Spleen (tissue), 11 donors: ENCODE results near the gene CXorf65. TPM values are rescaled to one million over a fixed set of nuclear protein-coding genes. Genes with fewer than 3 reads are reported as not detected.
A peak's percentile ranks its signal among the peaks of the same experiment; 100 is the strongest.

ENCODE experiments used
- DNase-seq: peaks from one replicate; pipeline ENCODE4 v3.0.0-alpha.2; 2020
- H3K27ac ChIP-seq, 8 donors: fragments of 200-600 bp; sonication (generic) in 7 of 8; 1 replicate in 4 of 8; 2 replicates in 4 of 8; pipeline versions ENCODE4 v1.5.0 to v1.8.0; 2016 to 2021; ENCODE audit warnings: inconsistent platforms in 4 of 8, mild to moderate bottlenecking in 4 of 8, moderate library complexity in 1 of 8
- H3K27me3 ChIP-seq, 7 donors: fragments of 200-600 bp; sonication (generic) in 6 of 7; replicated peaks in 1 of 7; 1 replicate in 4 of 7; 2 replicates in 3 of 7; pipeline versions ENCODE4 v1.5.0 to v1.8.0; 2016 to 2021; ENCODE audit warnings: inconsistent platforms in 3 of 7, mild to moderate bottlenecking in 1 of 7
- H3K36me3 ChIP-seq, 6 donors: fragments of 200-600 bp; sonication (generic) in 5 of 6; 1 replicate in 4 of 6; 2 replicates in 2 of 6; pipeline versions ENCODE4 v1.5.0 to v1.8.0; 2016 to 2021; ENCODE audit warnings: inconsistent platforms in 2 of 6
- H3K4me1 ChIP-seq, 6 donors: fragments of 200-600 bp; sonication (generic) in 5 of 6; 1 replicate in 3 of 6; 2 replicates in 3 of 6; pipeline versions ENCODE4 v1.5.0 to v1.8.0; 2016 to 2021; ENCODE audit warnings: inconsistent platforms in 3 of 6
- H3K4me3 ChIP-seq, 8 donors: fragments of 200-600 bp; sonication (generic) in 7 of 8; 1 replicate in 4 of 8; 2 replicates in 4 of 8; pipeline versions ENCODE4 v1.5.0 to v1.8.0; 2016 to 2021; ENCODE audit warnings: inconsistent platforms in 4 of 8, mild to moderate bottlenecking in 4 of 8, moderate library complexity in 2 of 8
- H3K9me3 ChIP-seq, 8 donors: fragments of 200-600 bp; sonication (generic) in 7 of 8; 1 replicate in 4 of 8; 2 replicates in 4 of 8; pipeline versions ENCODE4 v1.5.0 to v1.8.0; 2016 to 2021; ENCODE audit warnings: inconsistent platforms in 4 of 8
- POLR2A ChIP-seq, 3 donors: fragments of 450-650 bp; IDR thresholded peaks; one replicate each; pipeline ENCODE4 v1.5.1; 2017; ENCODE audit warnings: antibody characterized with exemption in 3 of 3, mild to moderate bottlenecking in 1 of 3
- POLR2AphosphoS5 ChIP-seq, 3 donors: sonication (generic); formaldehyde crosslinking; IDR thresholded peaks; one replicate each; pipeline ENCODE4 v1.5.1; 2017; ENCODE audit warnings: antibody characterized with exemption in 3 of 3
- WGBS, 5 donors: extraction: QIAGEN DNeasy Blood & Tissue Kit in 3 of 5; methylation state at CpG; one replicate each; pipeline versions ENCODE4 v1.1.5 to v1.1.7; 2013 to 2018; 5-methylcytosine and 5-hydroxymethylcytosine counted together
- intact Hi-C: fragments of 100-400 bp; cut with DNase I; formaldehyde crosslinking; loops from one replicate; pipeline ENCODE4 v1.15.0; 2023; ENCODE audit warnings: low total_unique reads
- polyA plus RNA-seq, 3 donors: library from polyadenylated mRNA; stranded (reverse); fragments of 200-250 nt; gene quantifications; one replicate each; pipeline ENCODE4 v1.2.1, GENCODE V29; 2013
- total RNA-seq, 7 donors: library from RNA; depleted of rRNA in 3 of 7; stranded (reverse); fragments of >200 nt in 3 of 7; fragmentation: NEBNext Ultra II Directional in 4 of 7; extraction: Animal tissue kit (Norgen Biotek cat#: 25700) in 4 of 7; gene quantifications; one replicate each; pipeline versions ENCODE4 v1.1.0 to v1.2.1, GENCODE V29; 2016 to 2021
- TF ChIP-seq, protein P1 (sequence below), 11 experiments: fragments of 200-600 bp in 7 of 11; fragments of 450-650 bp in 4 of 11; sonication (generic) in 4 of 11; IDR thresholded peaks in 8 of 11; conservative IDR thresholded peaks in 3 of 11; 1 replicate in 7 of 11; 2 replicates in 4 of 11; pipeline versions ENCODE4 v1.4.0 to v1.8.0; 2016 to 2021; ENCODE audit warnings: antibody characterized with exemption in 11 of 11, inconsistent platforms in 4 of 11, mild to moderate bottlenecking in 1 of 11
- donor health status: healthy with polysubstance abuse.
- donor health status: DM: no; HTN: no; CAD: no; lungs with moderate emphysema.
- donor health status: DM: no; HTN: no; CAD: no.
- donor health status: Bipolar disorder and iron deficiency.
- donor health status: healthy.
- donor health status: DM: no; HTN: no; CAD: no.
- donor health status: DM: yes; HTN: yes; CAD: no.

The CXorf65 gene
- total and polyA plus RNA-seq, 10 donors: 1.7 to 27.2 (median 7.1) TPM

- TF ChIP-seq POLR2A (IDR thresholded peaks at IDR 0.05): no peak
- TF ChIP-seq, protein P1, sequence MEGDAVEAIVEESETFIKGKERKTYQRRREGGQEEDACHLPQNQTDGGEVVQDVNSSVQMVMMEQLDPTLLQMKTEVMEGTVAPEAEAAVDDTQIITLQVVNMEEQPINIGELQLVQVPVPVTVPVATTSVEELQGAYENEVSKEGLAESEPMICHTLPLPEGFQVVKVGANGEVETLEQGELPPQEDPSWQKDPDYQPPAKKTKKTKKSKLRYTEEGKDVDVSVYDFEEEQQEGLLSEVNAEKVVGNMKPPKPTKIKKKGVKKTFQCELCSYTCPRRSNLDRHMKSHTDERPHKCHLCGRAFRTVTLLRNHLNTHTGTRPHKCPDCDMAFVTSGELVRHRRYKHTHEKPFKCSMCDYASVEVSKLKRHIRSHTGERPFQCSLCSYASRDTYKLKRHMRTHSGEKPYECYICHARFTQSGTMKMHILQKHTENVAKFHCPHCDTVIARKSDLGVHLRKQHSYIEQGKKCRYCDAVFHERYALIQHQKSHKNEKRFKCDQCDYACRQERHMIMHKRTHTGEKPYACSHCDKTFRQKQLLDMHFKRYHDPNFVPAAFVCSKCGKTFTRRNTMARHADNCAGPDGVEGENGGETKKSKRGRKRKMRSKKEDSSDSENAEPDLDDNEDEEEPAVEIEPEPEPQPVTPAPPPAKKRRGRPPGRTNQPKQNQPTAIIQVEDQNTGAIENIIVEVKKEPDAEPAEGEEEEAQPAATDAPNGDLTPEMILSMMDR (IDR thresholded peaks at IDR 0.05 in 8 of 11, conservative IDR thresholded peaks at IDR 0.05 in 3 of 11): no peak
- no peak for TF ChIP-seq POLR2AphosphoS5 (IDR thresholded peaks at IDR 0.05)
- Histone ChIP-seq H3K27ac (peak overlapping the region; percentile 20 to 89 (median 78)), H3K27me3 (peaks cover 0 to 3% (median 0%) of the 10 kb centered on the region in 7 donors), H3K4me3 (no peak overlapping the region), H3K4me1 (peaks cover 18 to 95% (median 61%) of the 10 kb centered on the region in 6 donors), H3K36me3 (peaks cover 0 to 12% (median 0%) of the 10 kb centered on the region in 6 donors), H3K9me3 (no peaks in the 10 kb centered on the region)
- 48 to 81% (median 74%) methylated on average over 2 to 3 of the region's 3 CpGs for WGBS, 5 donors
- intact Hi-C loops: no loop called here
- DNase-seq: peak; percentile 27
Measured at GRCh38 chrX:71102292-71102691, 4.2 kb downstream of the CXorf65 start.

DNA sequence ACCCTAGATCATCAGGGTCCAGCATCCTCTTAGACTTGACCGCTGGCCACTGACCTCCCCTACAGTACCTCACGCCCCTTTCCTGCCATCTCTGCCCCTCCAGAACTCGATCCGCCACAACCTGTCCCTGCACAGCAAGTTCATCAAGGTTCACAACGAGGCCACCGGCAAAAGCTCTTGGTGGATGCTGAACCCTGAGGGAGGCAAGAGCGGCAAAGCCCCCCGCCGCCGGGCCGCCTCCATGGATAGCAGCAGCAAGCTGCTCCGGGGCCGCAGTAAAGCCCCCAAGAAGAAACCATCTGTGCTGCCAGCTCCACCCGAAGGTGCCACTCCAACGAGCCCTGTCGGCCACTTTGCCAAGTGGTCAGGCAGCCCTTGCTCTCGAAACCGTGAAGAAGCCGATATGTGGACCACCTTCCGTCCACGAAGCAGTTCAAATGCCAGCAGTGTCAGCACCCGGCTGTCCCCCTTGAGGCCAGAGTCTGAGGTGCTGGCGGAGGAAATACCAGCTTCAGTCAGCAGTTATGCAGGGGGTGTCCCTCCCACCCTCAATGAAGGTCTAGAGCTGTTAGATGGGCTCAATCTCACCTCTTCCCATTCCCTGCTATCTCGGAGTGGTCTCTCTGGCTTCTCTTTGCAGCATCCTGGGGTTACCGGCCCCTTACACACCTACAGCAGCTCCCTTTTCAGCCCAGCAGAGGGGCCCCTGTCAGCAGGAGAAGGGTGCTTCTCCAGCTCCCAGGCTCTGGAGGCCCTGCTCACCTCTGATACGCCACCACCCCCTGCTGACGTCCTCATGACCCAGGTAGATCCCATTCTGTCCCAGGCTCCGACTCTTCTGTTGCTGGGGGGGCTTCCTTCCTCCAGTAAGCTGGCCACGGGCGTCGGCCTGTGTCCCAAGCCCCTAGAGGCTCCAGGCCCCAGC, 5.7 kb downstream of the CXorf65 start:
- Histone ChIP-seq H3K4me3 (no peak overlapping the region), H3K27me3 (peaks cover 0 to 3% (median 0%) of the 10 kb centered on the region in 7 donors), H3K27ac (peak overlapping the region in 2 of 8 donors; percentile 85 to 89), H3K36me3 (peaks cover 0 to 11% (median 0%) of the 10 kb centered on the region in 6 donors), H3K4me1 (peaks cover 18 to 90% (median 61%) of the 10 kb centered on the region in 6 donors), H3K9me3 (no peaks in the 10 kb centered on the region)
- TF ChIP-seq, protein P1 (IDR thresholded peaks at IDR 0.05 in 8 of 11, conservative IDR thresholded peaks at IDR 0.05 in 3 of 11): no peak
- TF ChIP-seq POLR2AphosphoS5 (IDR thresholded peaks at IDR 0.05): peak in 2 of 3 donors; percentile 7 to 31
- intact Hi-C loops: no loop called here
- DNase-seq: peak; percentile 74
- WGBS, 5 donors: 66 to 87% (median 82%) methylated on average over 20 to 31 of the region's 31 CpGs

GRCh38 chrX:71099736-71100135, 6.8 kb downstream of the CXorf65 start:
- Histone ChIP-seq H3K9me3 (no peaks in the 10 kb centered on the region), H3K27me3 (peaks cover 0 to 3% (median 0%) of the 10 kb centered on the region in 7 donors), H3K4me1 (peaks cover 18 to 85% (median 56%) of the 10 kb centered on the region in 6 donors), H3K4me3 (no peak overlapping the region), H3K27ac (no peak overlapping the region), H3K36me3 (peaks cover 0 to 11% (median 0%) of the 10 kb centered on the region in 6 donors)
- DNase-seq: peak; percentile 44
- TF ChIP-seq POLR2AphosphoS5 (IDR thresholded peaks at IDR 0.05): no peak
- TF ChIP-seq, protein P1 (IDR thresholded peaks at IDR 0.05 in 8 of 11, conservative IDR thresholded peaks at IDR 0.05 in 3 of 11): no peak
- no peak for TF ChIP-seq POLR2A (IDR thresholded peaks at IDR 0.05)
- WGBS, 5 donors: 64 to 100% (median 78%) methylated on average over 2 to 4 of the region's 4 CpGs
- intact Hi-C loops: no loop called here

GRCh38 chrX:71098951-71099506, 7.5 kb downstream of the CXorf65 start:
- TF ChIP-seq POLR2AphosphoS5 (IDR thresholded peaks at IDR 0.05) (no peak), POLR2A (IDR thresholded peaks at IDR 0.05) (no peak)
- TF ChIP-seq, protein P1 (IDR thresholded peaks at IDR 0.05 in 8 of 11, conservative IDR thresholded peaks at IDR 0.05 in 3 of 11): no peak
- Histone ChIP-seq H3K9me3 (no peaks in the 10 kb centered on the region), H3K36me3 (peaks cover 0 to 11% (median 0%) of the 10 kb centered on the region in 6 donors), H3K4me3 (no peak overlapping the region), H3K27ac (peak overlapping the region in 3 of 8 donors; percentile 11 to 90 (median 31)), H3K4me1 (peaks cover 11 to 78% (median 49%) of the 10 kb centered on the region in 6 donors), H3K27me3 (peaks cover 0 to 3% (median 0%) of the 10 kb centered on the region in 7 donors)
- intact Hi-C loops: no loop called here
- DNase-seq: peak; percentile 57
- 59 to 86% (median 66%) methylated on average over 4 to 5 of the region's 5 CpGs for WGBS, 5 donors
